WTC11 (cell line): ENCODE data around the gene NCMAP. TPM values are rescaled to one million over a fixed set of nuclear protein-coding genes. Genes with fewer than 3 reads are reported as not detected.

Experiments
- ATAC-seq: fragments of 200-7000 bp; cut with Tn5 transposase; 2 replicates; pipeline ENCODE4 v1.10.0; 2021; ENCODE audit warnings: mild to moderate bottlenecking, moderate library complexity
- Bru-seq: library from RNA; stranded (reverse); fragments of 400-500 nt; gene quantifications from one replicate; lab custom pipeline; 2021; lab: Mats Ljungman, UMichigan
- CTCF ChIA-PET: fragments of 300-600 bp; sonication (Branson Sonifier 250); formaldehyde crosslinking; loops from one replicate; lab custom pipeline; 2021; ENCODE audit warnings: antibody characterized with exemption; lab: Charles Lee
- POLR2A ChIA-PET: fragments of 350-600 bp; sonication (Branson Sonifier 250); formaldehyde crosslinking; loops from one replicate; lab custom pipeline; 2021; ENCODE audit warnings: antibody characterized with exemption; lab: Charles Lee
- DNase-seq: peaks from one replicate; pipeline ENCODE4 v3.0.0; 2021; ENCODE audit warnings: low spot score
- H3K27ac Mint-ChIP-seq: 2 replicates; pipeline ENCODE4 v1.8.0; 2021; ENCODE audit warnings: mixed read lengths
- H3K27me3 Mint-ChIP-seq: 2 replicates; pipeline ENCODE4 v1.8.0; 2021; ENCODE audit warnings: low read depth, mild to moderate bottlenecking, moderate library complexity, mixed read lengths
- H3K36me3 Mint-ChIP-seq: 2 replicates; pipeline ENCODE4 v1.8.0; 2021; ENCODE audit warnings: mixed read lengths
- H3K4me1 Mint-ChIP-seq: 2 replicates; pipeline ENCODE4 v1.8.0; 2022; ENCODE audit warnings: mixed read lengths
- H3K4me3 Mint-ChIP-seq: 2 replicates; pipeline ENCODE4 v1.8.0; 2021; ENCODE audit warnings: mild to moderate bottlenecking, moderate library complexity, mixed read lengths
- H3K9me3 Mint-ChIP-seq: 2 replicates; pipeline ENCODE4 v1.8.0; 2021; ENCODE audit warnings: mixed read lengths
- ATF6 ChIP-seq: sonication (generic); formaldehyde crosslinking; IDR thresholded peaks from 2 replicates; pipeline ENCODE4 v1.8.1; 2023; ENCODE audit warnings: mild to moderate bottlenecking, missing genetic modification reagents
- CDX4 ChIP-seq: fragments of 250-450 bp; sonication (Bioruptor Pico); IDR thresholded peaks from 2 replicates; pipeline ENCODE4 v1.9.0; 2021; ENCODE audit warnings: moderate library complexity, mild to moderate bottlenecking, inconsistent platforms, borderline replicate concordance
- FOXK1 ChIP-seq: sonication (generic); formaldehyde crosslinking; IDR thresholded peaks from 2 replicates; pipeline ENCODE4 v1.8.0; 2022; ENCODE audit warnings: mild to moderate bottlenecking, moderate library complexity, missing genetic modification reagents
- IRF1 ChIP-seq: sonication (generic); formaldehyde crosslinking; IDR thresholded peaks from 2 replicates; pipeline ENCODE4 v1.8.0; 2023; ENCODE audit warnings: missing genetic modification reagents
- MYBL2 ChIP-seq: sonication (generic); formaldehyde crosslinking; IDR thresholded peaks from 2 replicates; pipeline ENCODE4 v1.8.1; 2023; ENCODE audit warnings: mild to moderate bottlenecking, moderate library complexity, missing genetic modification reagents
- NR2C2 ChIP-seq: sonication (generic); formaldehyde crosslinking; IDR thresholded peaks from 2 replicates; pipeline ENCODE4 v1.8.0; 2022; ENCODE audit warnings: mild to moderate bottlenecking, missing genetic modification reagents
- SMAD3 ChIP-seq: sonication (generic); formaldehyde crosslinking; IDR thresholded peaks from 2 replicates; pipeline ENCODE4 v1.8.0; 2022; ENCODE audit warnings: missing genetic modification reagents, mild to moderate bottlenecking, borderline replicate concordance
- TCF7 ChIP-seq: sonication (generic); formaldehyde crosslinking; IDR thresholded peaks from 2 replicates; pipeline ENCODE4 v1.8.0; 2022; ENCODE audit warnings: mild to moderate bottlenecking, low read depth, missing genetic modification reagents, moderate library complexity
- TEAD4 ChIP-seq: sonication (generic); formaldehyde crosslinking; IDR thresholded peaks from 2 replicates; pipeline ENCODE4 v1.8.0; 2022; ENCODE audit warnings: mild to moderate bottlenecking, missing genetic modification reagents
- TP53 ChIP-seq: sonication (generic); formaldehyde crosslinking; IDR thresholded peaks from 2 replicates; pipeline ENCODE4 v1.8.1; 2023; ENCODE audit warnings: mild to moderate bottlenecking, missing genetic modification reagents
- USF1 ChIP-seq: sonication (generic); formaldehyde crosslinking; IDR thresholded peaks from 2 replicates; pipeline ENCODE4 v1.8.0; 2022; ENCODE audit warnings: mild to moderate bottlenecking, missing genetic modification reagents
- USF2 ChIP-seq: sonication (generic); formaldehyde crosslinking; IDR thresholded peaks from 2 replicates; pipeline ENCODE4 v1.8.1; 2023; ENCODE audit warnings: mild to moderate bottlenecking, missing genetic modification reagents, moderate library complexity
- ZBTB43 ChIP-seq: sonication (generic); formaldehyde crosslinking; IDR thresholded peaks from 2 replicates; pipeline ENCODE4 v1.8.1; 2023; ENCODE audit warnings: mild to moderate bottlenecking, missing genetic modification reagents
- ZMAT4 ChIP-seq: fragments of 250-450 bp; sonication (Bioruptor Pico); IDR thresholded peaks from 2 replicates; pipeline ENCODE4 v1.9.0; 2021; ENCODE audit warnings: mild to moderate bottlenecking
- ZNF232 ChIP-seq: sonication (generic); formaldehyde crosslinking; IDR thresholded peaks from 2 replicates; pipeline ENCODE4 v1.8.0; 2022; ENCODE audit warnings: mild to moderate bottlenecking, missing genetic modification reagents
- ZNF423 ChIP-seq: fragments of 250-450 bp; sonication (Bioruptor Pico); IDR thresholded peaks from 2 replicates; pipeline ENCODE4 v2.1.2; 2022; ENCODE audit warnings: mild to moderate bottlenecking, moderate library complexity
- long read RNA-seq, 3 experiments: library from RNA in 1 of 3; library from capped mRNA in 1 of 3; library from polyadenylated mRNA in 1 of 3; unstranded in 2 of 3; stranded (forward) in 1 of 3; transcript quantifications; one replicate each; pipeline ENCODE4 v2.0.0, GENCODE V29; 2021
- total RNA-seq: library from RNA; stranded (reverse); gene quantifications from 3 replicates; pipeline ENCODE4 v1.2.3, GENCODE V29; 2021

NCMAP gene
- 0.26 to 0.41 TPM (median 0.39 TPM) in 3 replicates for total RNA-seq
- percentile 19 among the genes with signal in this experiment for Bru-seq, nascent RNA
- long read RNA-seq, experiment 1, partial matches to known transcripts: 0 of 4 reads
- long read RNA-seq, experiment 1, other reads (novel, unspliced or antisense): 3 of 4 reads
- long read RNA-seq, experiment 2, partial matches to known transcripts: 0 of 2 reads
- long read RNA-seq, experiment 2, other reads (novel, unspliced or antisense): 2 of 2 reads
- long read RNA-seq, experiment 3: 0 reads

GRCh38 chr1:24555591-24556413 lies at the start of gene NCMAP:
Gene NCMAP, plus strand, starts transcription at chr1:24556087. Its CDS starts 39,344 bp downstream, at chr1:24595431.
- TF ChIP-seq MYBL2 (no peak), USF1 (no peak), TP53 (CRISPR knock-in tag) (0 out of 2 replicates have a peak, but pooled peaks have one; percentile 54), ZNF423 (CRISPR knock-in tag) (0 out of 2 replicates have a peak, but pooled peaks have one; percentile 35)
- TF ChIP-seq, all 79 proteins: peak for 2
- H3K4me3 Mint-ChIP-seq: peak within 1 kb of the TSS; percentile 74
- ChIA-PET POLR2A (interaction anchor here (0.6 kb wide), 1 partner anchor 84 kb away, joined by 3 read pairs; no protein-coding TSS in a partner anchor), CTCF (interaction anchor here (1.0 to 3.0 kb wide), 4 partner anchors 14 to 140 kb away, joined by 4 to 16 read pairs (median 9); partner anchors contain the start of gene NIPAL3)
- no peaks in the 10 kb centered on the region for H3K36me3 Mint-ChIP-seq
- no peaks in the 10 kb centered on the region for H3K9me3 Mint-ChIP-seq
- DNase-seq (peak; percentile 53), ATAC-seq (peak; percentile 37)
- peaks cover 26% of the 10 kb centered on the region for H3K4me1 Mint-ChIP-seq
- H3K27ac Mint-ChIP-seq: no peak within 1 kb of the TSS
- H3K27me3 Mint-ChIP-seq: peaks cover 37% of the 10 kb centered on the region

GRCh38 chr1:24506691-24507381 lies 49.1 kb upstream of the NCMAP start:
- peaks cover 56% of the 10 kb centered on the region for H3K4me1 Mint-ChIP-seq
- H3K4me3 Mint-ChIP-seq: no peak overlapping the region
- H3K9me3 Mint-ChIP-seq: no peaks in the 10 kb centered on the region
- H3K36me3 Mint-ChIP-seq: no peaks in the 10 kb centered on the region
- ATAC-seq (no peak), DNase-seq (no peak)
- CTCF ChIA-PET: interaction anchor here (0.7 to 1.2 kb wide), 4 partner anchors 20 to 91 kb away, joined by 3 to 4 read pairs (median 3); partner anchors contain the start of gene NIPAL3
- peak overlapping the region; percentile 67 for H3K27ac Mint-ChIP-seq
- H3K27me3 Mint-ChIP-seq: peaks cover 9% of the 10 kb centered on the region
- TF ChIP-seq ATF6 (CRISPR knock-in tag): no peak
- TF ChIP-seq ZNF232 (CRISPR knock-in tag): 0 out of 2 replicates have a peak, but pooled peaks have one; percentile 43
- peak; percentile 87 for TF ChIP-seq USF1
- no peak for TF ChIP-seq FOXK1 (CRISPR knock-in tag)
- TF ChIP-seq IRF1 (CRISPR knock-in tag): no peak
- no peak for TF ChIP-seq NR2C2
- TF ChIP-seq TCF7 (CRISPR knock-in tag): no peak
- TF ChIP-seq USF2 (CRISPR knock-in tag): peak; percentile 86
- POLR2A ChIA-PET: no interaction called here

GRCh38 chr1:24507405-24507804 lies 48.5 kb upstream of the NCMAP start:
- no peak overlapping the region for H3K4me3 Mint-ChIP-seq
- ChIA-PET CTCF (interaction anchor here (0.7 to 1.2 kb wide), 3 partner anchors 19 to 92 kb away, joined by 3 to 4 read pairs (median 3); partner anchors contain the start of gene NIPAL3), POLR2A (no interaction called here)
- no peaks in the 10 kb centered on the region for H3K9me3 Mint-ChIP-seq
- DNase-seq: no peak
- peaks cover 9% of the 10 kb centered on the region for H3K27me3 Mint-ChIP-seq
- no peak for ATAC-seq
- peaks cover 55% of the 10 kb centered on the region for H3K4me1 Mint-ChIP-seq
- H3K36me3 Mint-ChIP-seq: no peaks in the 10 kb centered on the region
- H3K27ac Mint-ChIP-seq: peak overlapping the region; percentile 67
- TF ChIP-seq ZBTB43 (CRISPR knock-in tag) (no peak), ZMAT4 (CRISPR knock-in tag) (no peak), CDX4 (CRISPR knock-in tag) (no peak), TEAD4 (CRISPR knock-in tag) (no peak), SMAD3 (CRISPR knock-in tag) (no peak), ATF6 (CRISPR knock-in tag) (no peak)
- TF ChIP-seq, all 79 proteins: peak for 0
